SK-N-SH (cell line): ENCODE data around the gene FBXO15. TPM values are rescaled to one million over a fixed set of nuclear protein-coding genes. Genes with fewer than 3 reads are reported as not detected.

Experiments used
- CTCF ChIA-PET: fragments of 300-600, 350-600 bp; formaldehyde crosslinking; extraction: SDS; loops from one replicate; lab custom pipeline; 2021; lab: Yijun Ruan, JAX
- POLR2A ChIA-PET: fragments of 350-600 bp; sonication (Branson Sonifier 250); formaldehyde crosslinking; extraction: SDS; loops from one replicate; lab custom pipeline; 2020; ENCODE audit warnings: antibody characterized with exemption, inconsistent platforms; lab: Yijun Ruan, JAX
- DNase-seq: peaks from one replicate; pipeline ENCODE4 v3.0.0; 2012
- H2AFZ ChIP-seq: fragments of 200-600 bp; sonication (generic); 2 replicates; pipeline ENCODE4 v1.8.1; 2016; ENCODE audit warnings: antibody characterized with exemption, mild to moderate bottlenecking, low read depth
- H3F3A ChIP-seq: fragments of 200-600 bp; sonication (generic); replicated peaks from 2 replicates; pipeline ENCODE3; 2016; ENCODE audit warnings: antibody characterized with exemption, mild to moderate bottlenecking; ENCODE audit not compliant: insufficient read depth
- H3K27ac ChIP-seq, 2 experiments: fragments of 200-500 bp in 1 of 2; fragments of 200-600 bp in 1 of 2; sonication (Bioruptor generic) in 1 of 2; sonication (generic), shearing (Covaris generic) in 1 of 2; 2 replicates each; pipeline versions ENCODE4 v1.5.1 to v1.6.1; 2014 to 2016; ENCODE audit warnings: low read depth in 2 of 2, inconsistent platforms in 1 of 2, low read length in 1 of 2, mild to moderate bottlenecking in 1 of 2, mixed read lengths in 1 of 2
- H3K27me3 ChIP-seq: fragments of 200-600 bp; sonication (generic), shearing (Covaris generic); 2 replicates; pipeline ENCODE4 v1.6.1; 2016; ENCODE audit warnings: mixed run types; ENCODE audit not compliant: insufficient read depth
- H3K36me3 ChIP-seq, 2 experiments: fragments of 200-500 bp in 1 of 2; fragments of 200-600 bp in 1 of 2; sonication (Bioruptor generic) in 1 of 2; sonication (generic) in 1 of 2; replicated peaks in 1 of 2; 2 replicates each; pipeline versions ENCODE3 to v1.5.1; 2014 to 2016; ENCODE audit warnings: low read length in 1 of 2, mild to moderate bottlenecking in 1 of 2; ENCODE audit not compliant: insufficient read depth in 2 of 2, control insufficient read depth in 1 of 2
- H3K4me1 ChIP-seq, 2 experiments: fragments of 200-500 bp in 1 of 2; fragments of 200-600 bp in 1 of 2; sonication (Bioruptor generic) in 1 of 2; sonication (generic), shearing (Covaris generic) in 1 of 2; 2 replicates each; pipeline versions ENCODE4 v1.5.1 to v1.6.1; 2014 to 2016; ENCODE audit warnings: low read depth in 1 of 2, low read length in 1 of 2, mixed run types in 1 of 2; ENCODE audit not compliant: insufficient read depth in 2 of 2, control insufficient read depth in 1 of 2
- H3K4me2 ChIP-seq: fragments of 200-600 bp; sonication (generic), shearing (Covaris generic); 2 replicates; pipeline ENCODE4 v1.6.1; 2017; ENCODE audit warnings: mixed run types
- H3K4me3 ChIP-seq, 2 experiments: fragments of 200-500 bp in 1 of 2; fragments of 200-600 bp in 1 of 2; sonication (Bioruptor generic) in 1 of 2; sonication (generic), shearing (Covaris generic) in 1 of 2; 2 replicates each; pipeline versions ENCODE4 v1.5.1 to v1.8.1; 2014 to 2016; ENCODE audit warnings: low read depth in 2 of 2, inconsistent platforms in 1 of 2, low read length in 1 of 2, mild to moderate bottlenecking in 1 of 2, mixed read lengths in 1 of 2, moderate library complexity in 1 of 2
- H3K79me2 ChIP-seq: fragments of 200-600 bp; sonication (generic); 2 replicates; pipeline ENCODE4 v1.8.1; 2017; ENCODE audit warnings: mild to moderate bottlenecking; ENCODE audit not compliant: insufficient read depth
- H3K9ac ChIP-seq: fragments of 200-600 bp; sonication (generic); 2 replicates; pipeline ENCODE4 v1.6.1; 2017; ENCODE audit warnings: mixed run types
- H3K9me2 ChIP-seq: fragments of 200-600 bp; sonication (generic); 2 replicates; pipeline ENCODE4 v1.6.1; 2017; ENCODE audit warnings: mixed run types
- H3K9me3 ChIP-seq: fragments of 200-600 bp; sonication (generic); 2 replicates; pipeline ENCODE4 v1.6.1; 2017; ENCODE audit warnings: mixed run types, mild to moderate bottlenecking, moderate library complexity
- H4K20me1 ChIP-seq: fragments of 200-600 bp; sonication (generic); 2 replicates; pipeline ENCODE4 v1.6.1; 2017; ENCODE audit warnings: mild to moderate bottlenecking, mixed run types; ENCODE audit not compliant: insufficient read depth
- CHD2 ChIP-seq: fragments of 150-350 bp; IDR thresholded peaks from 2 replicates; pipeline ENCODE4 v1.6.1; 2018; ENCODE audit warnings: low read length; ENCODE audit not compliant: partially characterized antibody
- ELF1 ChIP-seq: IDR thresholded peaks from 2 replicates; pipeline ENCODE4 v1.4.0; 2012
- EP300 ChIP-seq, 2 experiments: IDR thresholded peaks; 2 replicates each; pipeline versions ENCODE4 v1.4.0 to v1.6.1; 2012; ENCODE audit warnings: borderline replicate concordance in 1 of 2, low read depth in 1 of 2, low read length in 1 of 2
- FOSL2 ChIP-seq: IDR thresholded peaks from 2 replicates; pipeline ENCODE4 v1.4.0; 2012; ENCODE audit warnings: low read depth, mild to moderate bottlenecking, moderate library complexity, borderline replicate concordance
- FOXJ3 ChIP-seq: sonication (generic); formaldehyde crosslinking; IDR thresholded peaks from 2 replicates; pipeline ENCODE4 v1.5.1; 2020; ENCODE audit warnings: mild to moderate bottlenecking, missing genetic modification reagents
- RAD21 ChIP-seq: IDR thresholded peaks from 2 replicates; pipeline ENCODE4 v1.6.1; 2012; ENCODE audit warnings: mild to moderate bottlenecking, low read length
- RCOR1 ChIP-seq: fragments of 150-350 bp; IDR thresholded peaks from 2 replicates; pipeline ENCODE4 v1.6.1; 2017; ENCODE audit warnings: antibody characterized with exemption, low read length
- RXRA ChIP-seq: IDR thresholded peaks from 2 replicates; pipeline ENCODE4 v1.4.0; 2012; ENCODE audit warnings: low read depth, mild to moderate bottlenecking, borderline replicate concordance
- SIN3A ChIP-seq: IDR thresholded peaks from 2 replicates; pipeline ENCODE4 v1.6.1; 2012; ENCODE audit warnings: low read depth, mild to moderate bottlenecking, low read length, moderate library complexity, borderline replicate concordance
- TAF1 ChIP-seq: IDR thresholded peaks from 2 replicates; pipeline ENCODE4 v1.6.1; 2012; ENCODE audit warnings: low read depth, mild to moderate bottlenecking, low read length, moderate library complexity, borderline replicate concordance
- TCF12 ChIP-seq: IDR thresholded peaks from 2 replicates; pipeline ENCODE4 v1.4.0; 2012
- TEAD4 ChIP-seq: IDR thresholded peaks from 2 replicates; pipeline ENCODE4 v1.4.0; 2012; ENCODE audit warnings: mild to moderate bottlenecking, borderline replicate concordance; ENCODE audit not compliant: insufficient read depth
- YY1 ChIP-seq: IDR thresholded peaks from 2 replicates; pipeline ENCODE4 v1.4.0; 2012; ENCODE audit warnings: low read depth, mild to moderate bottlenecking
- WGBS: methylation state at CpG from one replicate; pipeline ENCODE4 v1.1.6; 2017; ENCODE audit warnings: low lambda C conversion rate; 5-methylcytosine and 5-hydroxymethylcytosine counted together
- polyA plus RNA-seq, 3 experiments: library from polyadenylated mRNA; depleted of rRNA; stranded (reverse); fragments of >200 nt; gene quantifications; 2 replicates each; pipeline ENCODE4 v1.2.3, GENCODE V29; 2012
- TF ChIP-seq, protein P1 (sequence below): IDR thresholded peaks from 2 replicates; pipeline ENCODE4 v1.4.0; 2012; ENCODE audit warnings: low read depth
- TF ChIP-seq, protein P2 (sequence below): fragments of 150-350 bp; IDR thresholded peaks from 2 replicates; pipeline ENCODE4 v1.6.1; 2016; ENCODE audit warnings: mild to moderate bottlenecking, low read depth, low read length
- TF ChIP-seq, protein P3 (sequence below): IDR thresholded peaks from 2 replicates; pipeline ENCODE4 v1.6.1; 2012; ENCODE audit warnings: mild to moderate bottlenecking, low read depth, low read length, moderate library complexity
- TF ChIP-seq, protein P4 (sequence below): fragments of 150-350 bp; IDR thresholded peaks from 2 replicates; pipeline ENCODE4 v1.6.1; 2017; ENCODE audit warnings: antibody characterized with exemption, low read length, low read depth, borderline replicate concordance
- TF ChIP-seq, protein P5 (sequence below): IDR thresholded peaks from 2 replicates; pipeline ENCODE4 v1.4.0; 2012; ENCODE audit warnings: low read depth, borderline replicate concordance

FBXO15 gene
- polyA plus RNA-seq, 1 of the 3 experiments (the other 2 are of a cell fraction), result 0.62 TPM

DNA sequence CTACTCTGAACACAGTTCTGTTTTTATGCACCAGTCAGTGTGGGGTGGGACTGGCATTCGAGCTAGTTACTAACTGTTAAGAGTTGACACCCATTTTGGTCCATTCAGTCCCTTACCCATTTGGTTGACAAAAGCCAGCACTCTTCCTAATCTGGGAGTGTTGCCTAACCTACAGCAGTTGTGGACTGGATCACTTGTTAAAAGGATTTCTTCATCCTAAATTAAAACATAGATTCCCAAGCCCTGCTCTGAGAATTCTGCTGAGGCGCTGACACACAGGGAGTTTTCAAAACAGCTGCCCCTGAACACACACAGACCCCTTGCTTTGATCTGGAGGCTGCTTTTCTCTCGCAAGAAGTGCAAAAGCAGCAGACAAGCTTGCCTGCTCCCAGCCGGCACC, 7.1 kb upstream of the FBXO15 start:
- H3F3A ChIP-seq, result no peaks in the 10 kb centered on the region
- no peaks in the 10 kb centered on the region for H3K9me2 ChIP-seq
- WGBS, result 93% methylated on average over 4 of the region's 4 CpGs
- no peaks in the 10 kb centered on the region for H3K9me3 ChIP-seq
- no peak overlapping the region for H3K9ac ChIP-seq
- H4K20me1 ChIP-seq, result 0 out of 2 replicates have a peak, but pooled peaks cover 3% of the 10 kb centered on the region
- no peak overlapping the region for H3K4me2 ChIP-seq
- H3K27ac ChIP-seq, result no peak overlapping the region
- H2AFZ ChIP-seq, result no peak overlapping the region
- ChIA-PET CTCF (interaction anchor here (1.1 to 1.2 kb wide), 2 partner anchors 9 to 188 kb away, joined by 3 to 4 read pairs; no protein-coding TSS in a partner anchor), POLR2A (no interaction called here)
- DNase-seq, result no peak
- H3K27me3 ChIP-seq, result no peaks in the 10 kb centered on the region
- H3K4me1 ChIP-seq, result peaks cover 3% of the 10 kb centered on the region in 2 experiments; a peak in 2 of 4 replicates
- TF ChIP-seq ELF1, result no peak
- TF ChIP-seq, protein P1, sequence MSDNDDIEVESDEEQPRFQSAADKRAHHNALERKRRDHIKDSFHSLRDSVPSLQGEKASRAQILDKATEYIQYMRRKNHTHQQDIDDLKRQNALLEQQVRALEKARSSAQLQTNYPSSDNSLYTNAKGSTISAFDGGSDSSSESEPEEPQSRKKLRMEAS, result no peak
- no peak for TF ChIP-seq FOXJ3 (CRISPR knock-in tag)
- H3K79me2 ChIP-seq, result peaks cover 34% of the 10 kb centered on the region
- H3K4me3 ChIP-seq, result no peak overlapping the region
- peaks cover 33 to 55% of the 10 kb centered on the region in 2 experiments for H3K36me3 ChIP-seq

DNA sequence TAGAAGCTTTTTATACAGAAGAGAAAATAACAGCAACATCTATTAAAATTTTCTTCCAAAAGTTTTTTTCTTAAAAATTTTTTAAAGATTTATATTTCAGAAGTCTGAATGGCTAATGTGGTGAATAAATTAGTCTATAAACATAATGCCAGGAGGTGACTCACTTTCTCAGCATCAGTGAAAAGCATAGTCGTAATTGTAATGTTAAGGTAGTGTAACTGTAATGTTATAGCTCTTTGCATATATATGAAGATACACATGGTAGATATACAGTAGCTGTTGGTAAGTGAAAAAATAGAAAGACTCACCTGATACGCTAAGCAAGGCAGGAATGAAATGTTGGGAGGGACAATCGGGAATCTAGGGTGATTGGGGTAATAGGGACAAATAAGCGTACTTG, 6.2 kb upstream of the FBXO15 start:
- H3K4me2 ChIP-seq, result no peak overlapping the region
- H3K27ac ChIP-seq, result no peak overlapping the region
- no peaks in the 10 kb centered on the region for H3K9me2 ChIP-seq
- H3K36me3 ChIP-seq, result peaks cover 28 to 46% of the 10 kb centered on the region in 2 experiments
- no peak overlapping the region for H2AFZ ChIP-seq
- H3K27me3 ChIP-seq, result no peaks in the 10 kb centered on the region
- POLR2A ChIA-PET, result no interaction called here
- CTCF ChIA-PET, result interaction anchor here (1.1 to 1.3 kb wide), 2 partner anchors 15 to 71 kb away, joined by 3 read pairs; no protein-coding TSS in a partner anchor
- no peak overlapping the region for H3K9ac ChIP-seq
- no peaks in the 10 kb centered on the region for H3F3A ChIP-seq
- 0 out of 2 replicates have a peak, but pooled peaks cover 3% of the 10 kb centered on the region for H4K20me1 ChIP-seq
- H3K4me1 ChIP-seq, result peaks cover 9 to 11% of the 10 kb centered on the region in 2 experiments; a peak in 2 of 4 replicates
- no peak for DNase-seq
- 93% methylated on average over 4 of the region's 4 CpGs for WGBS
- H3K9me3 ChIP-seq, result no peaks in the 10 kb centered on the region
- no peak overlapping the region for H3K4me3 ChIP-seq
- H3K79me2 ChIP-seq, result peaks cover 43% of the 10 kb centered on the region
- TF ChIP-seq SIN3A (no peak), CHD2 (no peak), YY1 (no peak), EP300 (IDR thresholded peaks at IDR 0.05; ENCODE audit: borderline replicate concordance in 1 of 2, low read depth in 1 of 2, low read length in 1 of 2) (no peak), TEAD4 (no peak), RCOR1 (no peak), RXRA (no peak), TCF12 (no peak), FOSL2 (no peak), RAD21 (no peak), TAF1 (no peak)
- TF ChIP-seq, protein P2, sequence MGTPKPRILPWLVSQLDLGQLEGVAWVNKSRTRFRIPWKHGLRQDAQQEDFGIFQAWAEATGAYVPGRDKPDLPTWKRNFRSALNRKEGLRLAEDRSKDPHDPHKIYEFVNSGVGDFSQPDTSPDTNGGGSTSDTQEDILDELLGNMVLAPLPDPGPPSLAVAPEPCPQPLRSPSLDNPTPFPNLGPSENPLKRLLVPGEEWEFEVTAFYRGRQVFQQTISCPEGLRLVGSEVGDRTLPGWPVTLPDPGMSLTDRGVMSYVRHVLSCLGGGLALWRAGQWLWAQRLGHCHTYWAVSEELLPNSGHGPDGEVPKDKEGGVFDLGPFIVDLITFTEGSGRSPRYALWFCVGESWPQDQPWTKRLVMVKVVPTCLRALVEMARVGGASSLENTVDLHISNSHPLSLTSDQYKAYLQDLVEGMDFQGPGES, result no peak
- TF ChIP-seq, protein P1, result no peak
- TF ChIP-seq, protein P3, sequence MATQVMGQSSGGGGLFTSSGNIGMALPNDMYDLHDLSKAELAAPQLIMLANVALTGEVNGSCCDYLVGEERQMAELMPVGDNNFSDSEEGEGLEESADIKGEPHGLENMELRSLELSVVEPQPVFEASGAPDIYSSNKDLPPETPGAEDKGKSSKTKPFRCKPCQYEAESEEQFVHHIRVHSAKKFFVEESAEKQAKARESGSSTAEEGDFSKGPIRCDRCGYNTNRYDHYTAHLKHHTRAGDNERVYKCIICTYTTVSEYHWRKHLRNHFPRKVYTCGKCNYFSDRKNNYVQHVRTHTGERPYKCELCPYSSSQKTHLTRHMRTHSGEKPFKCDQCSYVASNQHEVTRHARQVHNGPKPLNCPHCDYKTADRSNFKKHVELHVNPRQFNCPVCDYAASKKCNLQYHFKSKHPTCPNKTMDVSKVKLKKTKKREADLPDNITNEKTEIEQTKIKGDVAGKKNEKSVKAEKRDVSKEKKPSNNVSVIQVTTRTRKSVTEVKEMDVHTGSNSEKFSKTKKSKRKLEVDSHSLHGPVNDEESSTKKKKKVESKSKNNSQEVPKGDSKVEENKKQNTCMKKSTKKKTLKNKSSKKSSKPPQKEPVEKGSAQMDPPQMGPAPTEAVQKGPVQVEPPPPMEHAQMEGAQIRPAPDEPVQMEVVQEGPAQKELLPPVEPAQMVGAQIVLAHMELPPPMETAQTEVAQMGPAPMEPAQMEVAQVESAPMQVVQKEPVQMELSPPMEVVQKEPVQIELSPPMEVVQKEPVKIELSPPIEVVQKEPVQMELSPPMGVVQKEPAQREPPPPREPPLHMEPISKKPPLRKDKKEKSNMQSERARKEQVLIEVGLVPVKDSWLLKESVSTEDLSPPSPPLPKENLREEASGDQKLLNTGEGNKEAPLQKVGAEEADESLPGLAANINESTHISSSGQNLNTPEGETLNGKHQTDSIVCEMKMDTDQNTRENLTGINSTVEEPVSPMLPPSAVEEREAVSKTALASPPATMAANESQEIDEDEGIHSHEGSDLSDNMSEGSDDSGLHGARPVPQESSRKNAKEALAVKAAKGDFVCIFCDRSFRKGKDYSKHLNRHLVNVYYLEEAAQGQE, result no peak
- TF ChIP-seq, protein P4, sequence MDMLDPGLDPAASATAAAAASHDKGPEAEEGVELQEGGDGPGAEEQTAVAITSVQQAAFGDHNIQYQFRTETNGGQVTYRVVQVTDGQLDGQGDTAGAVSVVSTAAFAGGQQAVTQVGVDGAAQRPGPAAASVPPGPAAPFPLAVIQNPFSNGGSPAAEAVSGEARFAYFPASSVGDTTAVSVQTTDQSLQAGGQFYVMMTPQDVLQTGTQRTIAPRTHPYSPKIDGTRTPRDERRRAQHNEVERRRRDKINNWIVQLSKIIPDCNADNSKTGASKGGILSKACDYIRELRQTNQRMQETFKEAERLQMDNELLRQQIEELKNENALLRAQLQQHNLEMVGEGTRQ, result no peak
- TF ChIP-seq, protein P5, sequence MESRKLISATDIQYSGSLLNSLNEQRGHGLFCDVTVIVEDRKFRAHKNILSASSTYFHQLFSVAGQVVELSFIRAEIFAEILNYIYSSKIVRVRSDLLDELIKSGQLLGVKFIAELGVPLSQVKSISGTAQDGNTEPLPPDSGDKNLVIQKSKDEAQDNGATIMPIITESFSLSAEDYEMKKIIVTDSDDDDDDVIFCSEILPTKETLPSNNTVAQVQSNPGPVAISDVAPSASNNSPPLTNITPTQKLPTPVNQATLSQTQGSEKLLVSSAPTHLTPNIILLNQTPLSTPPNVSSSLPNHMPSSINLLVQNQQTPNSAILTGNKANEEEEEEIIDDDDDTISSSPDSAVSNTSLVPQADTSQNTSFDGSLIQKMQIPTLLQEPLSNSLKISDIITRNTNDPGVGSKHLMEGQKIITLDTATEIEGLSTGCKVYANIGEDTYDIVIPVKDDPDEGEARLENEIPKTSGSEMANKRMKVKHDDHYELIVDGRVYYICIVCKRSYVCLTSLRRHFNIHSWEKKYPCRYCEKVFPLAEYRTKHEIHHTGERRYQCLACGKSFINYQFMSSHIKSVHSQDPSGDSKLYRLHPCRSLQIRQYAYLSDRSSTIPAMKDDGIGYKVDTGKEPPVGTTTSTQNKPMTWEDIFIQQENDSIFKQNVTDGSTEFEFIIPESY, result no peak
